Activated naive CD8-positive, alpha-beta T cell treated with anti-CD3 and anti-CD28 coated beads, Interleukin-2, amount 50 U/mL, for 24 hours (primary cell): ENCODE data around the gene KIAA2012.

Experiments
- ATAC-seq: fragments of 150-1000 bp; cut with Tn5 transposase; one replicate; pipeline ENCODE4 v1.10.0; 2021
- DNase-seq: peaks from one replicate; pipeline ENCODE4 v3.0.0; 2021
- H3K27ac Mint-ChIP-seq: one replicate; pipeline ENCODE4 v1.8.0; 2021; ENCODE audit warnings: mild to moderate bottlenecking, mixed read lengths
- H3K27me3 Mint-ChIP-seq: one replicate; pipeline ENCODE4 v1.8.0; 2021; ENCODE audit warnings: mixed read lengths
- H3K36me3 Mint-ChIP-seq: one replicate; pipeline ENCODE4 v1.8.0; 2021; ENCODE audit warnings: low read depth, mixed read lengths
- H3K4me1 Mint-ChIP-seq: one replicate; pipeline ENCODE4 v1.8.0; 2021; ENCODE audit warnings: mixed read lengths
- H3K4me3 Mint-ChIP-seq: one replicate; pipeline ENCODE4 v1.8.0; 2021; ENCODE audit warnings: mild to moderate bottlenecking, moderate library complexity, mixed read lengths
- H3K9me3 Mint-ChIP-seq: one replicate; pipeline ENCODE4 v1.8.0; 2021; ENCODE audit warnings: mixed read lengths

Gene KIAA2012

DNA sequence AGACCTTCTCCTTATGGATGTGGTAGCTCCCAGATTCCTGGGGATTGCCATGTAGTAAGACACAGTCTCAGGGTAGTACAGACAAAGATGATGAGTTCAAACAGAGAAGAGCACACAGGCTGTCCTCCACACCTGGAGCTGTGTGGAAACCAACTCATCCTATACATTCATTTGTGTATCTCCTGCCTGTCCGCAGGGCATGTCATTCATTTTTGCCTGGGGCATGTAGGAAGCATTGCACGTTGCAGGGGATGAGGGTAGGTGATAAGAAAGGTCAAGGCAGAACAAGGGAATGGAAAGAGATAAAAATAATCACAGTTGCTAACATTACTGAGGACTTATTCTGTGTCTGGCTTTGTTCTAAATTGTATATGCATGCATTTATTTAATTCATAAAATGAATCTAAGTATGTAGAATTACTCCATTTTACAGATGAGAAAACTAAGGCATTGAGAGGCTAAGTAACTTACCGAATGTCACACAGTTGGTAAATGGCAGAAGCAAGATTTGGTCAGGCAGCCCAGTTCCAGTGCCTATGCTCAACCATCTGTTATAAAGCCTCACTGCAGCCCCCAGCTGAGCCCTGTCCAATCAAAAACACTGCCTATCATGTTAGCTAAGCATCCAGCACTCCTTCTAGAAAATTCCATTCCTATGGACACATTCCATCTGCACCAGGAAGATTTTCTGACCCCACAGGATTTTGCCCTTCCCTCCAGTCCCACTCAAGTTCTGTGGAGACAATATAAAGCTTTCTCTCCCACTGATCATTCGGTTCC, 84.3 kb downstream of the KIAA2012 start:
- H3K27me3 Mint-ChIP-seq = peaks cover 2% of the 10 kb centered on the region
- H3K9me3 Mint-ChIP-seq = no peaks in the 10 kb centered on the region
- H3K4me1 Mint-ChIP-seq = peaks cover 3% of the 10 kb centered on the region
- H3K4me3 Mint-ChIP-seq = no peak overlapping the region
- ATAC-seq (no peak), DNase-seq (no peak)
- no peak overlapping the region for H3K27ac Mint-ChIP-seq
- no peaks in the 10 kb centered on the region for H3K36me3 Mint-ChIP-seq

DNA sequence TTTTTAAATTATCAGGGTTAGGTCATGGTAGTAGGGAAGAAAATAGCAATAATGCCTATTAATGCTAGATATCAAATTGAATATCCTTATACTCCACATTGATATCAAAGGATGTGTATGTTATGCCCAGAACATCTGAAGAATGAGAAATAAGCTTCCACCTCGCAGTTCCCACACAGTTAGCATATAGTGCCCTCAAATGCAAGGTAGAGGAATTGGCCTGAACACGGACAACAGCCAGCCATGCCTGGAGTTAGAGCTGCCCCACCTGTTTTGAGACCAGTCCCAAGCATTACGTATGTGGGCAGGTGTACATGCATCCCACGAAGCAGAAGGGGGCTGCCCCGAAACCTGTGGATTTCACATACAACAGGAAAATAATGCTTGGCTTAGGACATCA, 85.7 kb downstream of the KIAA2012 start:
- Mint-ChIP-seq H3K4me3 (no peak overlapping the region), H3K27ac (no peak overlapping the region), H3K27me3 (peaks cover 2% of the 10 kb centered on the region), H3K9me3 (no peaks in the 10 kb centered on the region), H3K36me3 (no peaks in the 10 kb centered on the region), H3K4me1 (peaks cover 3% of the 10 kb centered on the region)
- ATAC-seq = no peak
- DNase-seq = no peak

DNA sequence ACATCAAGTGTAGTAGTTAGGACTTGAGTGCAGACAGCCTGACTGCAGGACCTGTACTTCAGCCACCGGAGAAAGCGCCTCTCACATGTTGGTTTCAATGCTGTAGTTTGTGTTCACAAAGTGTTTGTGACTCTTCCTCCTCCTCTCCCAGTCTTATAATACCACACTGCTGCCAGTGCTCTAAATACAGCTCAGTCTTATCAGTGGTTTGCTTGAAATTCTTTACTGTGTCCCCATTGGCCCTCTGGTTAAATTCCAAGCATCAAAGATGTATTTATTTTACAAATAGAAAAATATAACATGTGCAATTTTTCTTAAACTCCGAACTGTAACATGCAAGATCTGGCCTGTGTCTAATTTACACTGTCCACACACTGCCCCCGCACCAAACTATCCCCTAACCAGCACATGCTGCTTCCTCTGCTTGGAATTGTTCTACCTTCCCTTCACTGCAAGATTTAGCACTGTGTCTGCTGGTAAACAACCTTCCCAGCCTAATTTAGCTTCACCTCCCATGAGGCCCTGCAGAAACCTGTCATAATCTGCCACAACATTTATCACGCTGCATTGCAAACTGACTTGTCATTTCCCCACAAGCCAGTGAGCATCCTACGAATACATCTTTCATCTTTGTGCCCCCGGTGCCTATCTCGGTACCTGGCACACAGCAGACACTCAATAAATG, 88.2 kb downstream of the KIAA2012 start:
- Mint-ChIP-seq H3K9me3 (no peaks in the 10 kb centered on the region), H3K4me1 (peaks cover 3% of the 10 kb centered on the region), H3K36me3 (no peaks in the 10 kb centered on the region), H3K4me3 (no peak overlapping the region), H3K27ac (no peak overlapping the region), H3K27me3 (no peaks in the 10 kb centered on the region)
- ATAC-seq (no peak), DNase-seq (no peak)

DNA sequence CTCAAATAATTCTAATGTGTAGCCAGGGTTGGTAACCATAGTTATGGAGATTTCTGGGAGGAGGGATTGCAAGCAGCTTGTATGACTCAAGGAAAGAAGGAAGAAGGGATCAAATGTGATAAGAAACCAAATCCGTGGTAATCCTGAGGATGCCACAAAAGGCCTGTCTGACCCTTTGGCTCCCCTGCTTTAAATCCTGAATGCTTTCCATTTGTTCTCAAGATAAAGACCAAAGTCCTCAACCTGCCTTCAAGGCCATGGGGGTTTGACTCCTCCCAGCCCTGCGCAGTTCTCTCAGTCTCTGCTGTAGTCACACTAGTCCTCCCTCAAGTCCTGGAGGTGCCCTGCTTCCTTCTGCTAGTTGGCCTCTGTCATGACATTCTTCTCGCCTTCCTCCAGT, 91.4 kb downstream of the KIAA2012 start:
- H3K27me3 Mint-ChIP-seq = no peaks in the 10 kb centered on the region
- H3K36me3 Mint-ChIP-seq = no peaks in the 10 kb centered on the region
- peaks cover 3% of the 10 kb centered on the region for H3K4me1 Mint-ChIP-seq
- no peak for ATAC-seq
- no peaks in the 10 kb centered on the region for H3K9me3 Mint-ChIP-seq
- DNase-seq = no peak
- H3K27ac Mint-ChIP-seq = no peak overlapping the region
- no peak overlapping the region for H3K4me3 Mint-ChIP-seq

DNA sequence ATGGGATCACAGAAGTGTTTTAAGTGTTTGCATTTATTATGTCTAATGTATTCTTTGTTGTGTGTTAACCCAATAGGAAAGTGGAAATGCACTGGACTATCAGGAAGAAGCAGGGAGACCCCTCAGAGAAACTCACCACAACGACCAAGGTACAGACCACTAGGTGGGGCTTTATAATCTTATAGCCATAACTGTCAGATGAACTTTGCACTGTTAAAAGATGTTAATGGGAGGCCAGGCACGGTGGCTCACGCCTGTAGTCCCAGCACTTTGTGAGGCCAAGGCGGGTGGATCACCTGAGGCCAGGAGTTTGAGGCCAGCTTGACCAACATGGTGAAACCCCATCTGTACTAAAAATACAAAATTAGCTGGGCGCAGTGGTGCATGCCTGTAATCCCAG, 92.2 kb downstream of the KIAA2012 start:
- DNase-seq (no peak), ATAC-seq (no peak)
- no peak overlapping the region for H3K27ac Mint-ChIP-seq

DNA sequence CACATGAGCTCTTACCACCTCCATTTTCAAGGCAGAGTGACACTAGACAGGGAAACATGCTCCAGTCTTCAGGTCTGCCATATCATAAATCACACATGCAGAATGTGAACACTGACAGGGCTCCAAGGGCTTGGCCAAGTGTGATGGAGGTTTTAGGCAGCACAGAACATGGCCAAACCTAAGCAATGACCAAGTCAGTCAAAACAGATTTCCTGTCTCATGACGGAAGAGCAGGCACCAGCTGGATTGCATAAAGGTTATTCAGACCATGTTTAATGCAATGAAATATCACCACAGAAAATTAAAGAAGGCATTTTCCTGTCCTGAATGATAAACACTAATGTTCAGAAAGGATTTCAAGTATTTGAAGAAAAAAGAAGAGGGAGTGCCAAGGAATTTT, 92.9 kb downstream of the KIAA2012 start:
- no peak overlapping the region for H3K4me3 Mint-ChIP-seq
- H3K27me3 Mint-ChIP-seq = peaks cover 8% of the 10 kb centered on the region
- DNase-seq (no peak), ATAC-seq (no peak)
- H3K36me3 Mint-ChIP-seq = no peaks in the 10 kb centered on the region
- H3K27ac Mint-ChIP-seq = no peak overlapping the region
- peaks cover 4% of the 10 kb centered on the region for H3K4me1 Mint-ChIP-seq
- H3K9me3 Mint-ChIP-seq = no peaks in the 10 kb centered on the region

More for the DNA sequence above, 92.2 kb downstream of the KIAA2012 start:
- peaks cover 3% of the 10 kb centered on the region for H3K4me1 Mint-ChIP-seq
- H3K4me3 Mint-ChIP-seq = no peak overlapping the region
- peaks cover 3% of the 10 kb centered on the region for H3K27me3 Mint-ChIP-seq
- no peaks in the 10 kb centered on the region for H3K9me3 Mint-ChIP-seq
- H3K36me3 Mint-ChIP-seq = no peaks in the 10 kb centered on the region

DNA sequence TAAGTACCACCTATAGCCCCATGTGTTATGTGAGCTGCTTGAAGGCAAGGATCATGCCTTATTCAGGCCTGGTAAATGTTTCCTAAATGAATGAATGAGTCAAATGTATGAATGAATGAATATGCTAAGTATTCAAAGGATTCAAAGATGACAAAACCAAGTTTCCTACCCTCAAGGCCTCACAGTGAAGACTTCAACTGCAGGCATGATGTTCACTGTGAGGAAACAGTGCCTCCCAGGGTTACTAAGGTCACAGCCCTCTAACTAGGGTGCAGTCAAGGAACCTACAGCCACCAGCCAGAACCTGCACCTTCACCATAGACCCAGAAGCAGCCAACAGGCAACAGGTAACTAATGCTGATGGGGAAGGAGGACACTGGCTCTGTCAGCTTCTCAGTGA, 96.1 kb downstream of the KIAA2012 start:
- no peak overlapping the region for H3K27ac Mint-ChIP-seq
- no peak overlapping the region for H3K4me3 Mint-ChIP-seq
- H3K27me3 Mint-ChIP-seq = peaks cover 13% of the 10 kb centered on the region
- DNase-seq = no peak
- no peaks in the 10 kb centered on the region for H3K36me3 Mint-ChIP-seq
- peaks cover 25% of the 10 kb centered on the region for H3K4me1 Mint-ChIP-seq
- H3K9me3 Mint-ChIP-seq = no peaks in the 10 kb centered on the region
- peak; percentile 41 for ATAC-seq

DNA sequence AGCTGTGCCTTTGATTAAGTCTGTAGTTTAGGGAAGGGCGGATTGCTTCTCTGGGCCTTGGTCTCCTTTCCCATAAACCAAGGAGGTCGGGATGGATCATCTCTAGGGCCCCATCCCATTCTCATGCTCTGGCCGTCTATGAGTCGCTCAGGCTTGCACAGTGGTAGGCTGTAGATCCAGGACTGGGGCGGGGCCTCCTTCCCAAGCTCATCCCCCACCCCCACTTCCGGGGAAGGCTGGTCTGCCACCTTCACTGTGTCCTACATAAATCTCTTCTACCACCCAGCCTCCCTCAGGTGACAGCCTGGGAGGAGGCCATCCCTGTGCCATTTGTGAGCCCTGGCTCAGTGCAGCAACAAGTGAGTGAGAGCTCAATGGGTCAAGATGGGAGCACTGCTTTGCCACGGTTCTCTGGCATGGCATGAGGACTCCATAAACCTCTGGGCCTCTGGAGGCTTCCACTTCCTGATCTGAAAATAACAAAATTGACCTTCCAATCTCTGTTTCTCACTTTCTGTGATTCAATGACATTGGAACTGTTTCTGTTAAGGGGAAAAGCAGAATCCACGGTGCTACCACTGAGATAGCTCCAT, 96.9 kb downstream of the KIAA2012 start:
- no peaks in the 10 kb centered on the region for H3K9me3 Mint-ChIP-seq
- no peak overlapping the region for H3K27ac Mint-ChIP-seq
- no peak for DNase-seq
- H3K27me3 Mint-ChIP-seq = peaks cover 13% of the 10 kb centered on the region
- no peaks in the 10 kb centered on the region for H3K36me3 Mint-ChIP-seq
- H3K4me1 Mint-ChIP-seq = peaks cover 25% of the 10 kb centered on the region
- no peak for ATAC-seq
- no peak overlapping the region for H3K4me3 Mint-ChIP-seq

DNA sequence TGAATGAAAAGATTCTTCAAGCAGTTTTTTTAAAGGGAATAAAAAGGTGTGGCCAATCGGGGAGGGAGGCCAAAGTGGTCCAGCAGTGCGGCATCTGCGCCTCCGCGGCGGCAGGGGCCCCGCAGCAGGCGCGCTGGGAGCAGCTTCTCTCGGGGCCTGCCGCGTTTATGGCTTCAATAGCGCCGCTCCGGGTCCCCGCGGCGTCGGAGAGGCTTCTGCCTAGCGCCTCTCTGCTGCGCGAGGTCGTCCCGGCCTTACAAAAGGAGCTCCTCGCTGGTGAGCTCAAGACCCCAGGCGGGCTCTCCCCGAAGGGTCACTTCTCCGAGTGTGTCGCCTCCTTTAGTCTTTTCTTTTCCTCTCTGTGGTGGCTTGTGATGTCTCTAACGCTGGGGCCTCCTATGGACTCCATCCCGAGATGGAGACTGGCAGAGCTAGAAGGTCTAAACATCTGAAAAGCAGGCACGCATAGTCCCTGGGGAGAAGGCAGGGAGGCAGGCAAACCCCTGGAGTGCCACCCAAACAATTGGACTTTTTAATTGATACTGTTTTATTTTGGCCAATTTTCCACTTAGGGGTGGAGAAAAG, 98.3 kb downstream of the KIAA2012 start:
- no peaks in the 10 kb centered on the region for H3K36me3 Mint-ChIP-seq
- no peaks in the 10 kb centered on the region for H3K9me3 Mint-ChIP-seq
- DNase-seq (peak; percentile 16), ATAC-seq (no peak)
- H3K27me3 Mint-ChIP-seq = peaks cover 13% of the 10 kb centered on the region
- peaks cover 25% of the 10 kb centered on the region for H3K4me1 Mint-ChIP-seq
- H3K4me3 Mint-ChIP-seq = no peak overlapping the region
- H3K27ac Mint-ChIP-seq = peak overlapping the region; percentile 37

DNA sequence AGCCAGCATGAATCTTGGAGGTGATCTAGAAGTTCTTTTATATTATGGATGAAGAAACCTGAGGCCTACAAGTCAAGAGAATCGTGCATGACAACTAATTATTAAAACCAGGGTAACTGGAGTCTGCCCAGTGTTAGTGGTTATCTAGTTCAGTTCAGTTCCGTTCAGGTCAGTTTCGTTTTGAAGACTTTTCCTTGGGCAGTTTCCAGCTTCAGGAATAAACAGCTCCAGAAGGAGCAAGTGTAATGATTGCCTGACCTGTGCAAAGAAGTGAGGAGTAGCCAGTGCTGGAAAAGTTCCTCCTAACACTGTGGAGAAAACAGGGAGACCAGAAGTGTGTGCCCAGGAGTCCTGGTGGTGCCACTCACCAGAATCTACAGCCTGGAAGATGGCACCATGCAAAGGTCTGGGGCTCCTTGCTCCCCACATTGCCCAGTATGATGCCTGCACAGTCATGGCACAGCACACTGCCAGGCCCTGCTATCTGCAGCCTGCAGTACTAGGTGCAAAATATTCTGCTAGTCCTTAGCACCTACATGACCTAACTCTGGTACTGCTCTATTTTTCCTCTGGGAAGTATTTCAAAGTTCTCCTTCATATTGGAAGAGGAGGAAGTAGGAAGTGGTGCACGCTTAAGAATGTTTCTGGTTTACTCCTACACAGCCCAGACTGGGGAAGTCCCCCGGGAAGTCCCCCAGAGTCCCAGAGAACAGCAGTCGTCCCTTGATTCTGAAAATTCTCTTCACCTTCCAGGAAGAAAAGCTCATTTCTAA, 99.6 kb downstream of the KIAA2012 start:
- Mint-ChIP-seq H3K4me1 (peaks cover 25% of the 10 kb centered on the region), H3K27me3 (peaks cover 13% of the 10 kb centered on the region), H3K27ac (peak overlapping the region; percentile 57), H3K9me3 (no peaks in the 10 kb centered on the region), H3K36me3 (no peaks in the 10 kb centered on the region), H3K4me3 (peak overlapping the region; percentile 4)
- ATAC-seq (peak; percentile 80), DNase-seq (peak; percentile 57)

DNA sequence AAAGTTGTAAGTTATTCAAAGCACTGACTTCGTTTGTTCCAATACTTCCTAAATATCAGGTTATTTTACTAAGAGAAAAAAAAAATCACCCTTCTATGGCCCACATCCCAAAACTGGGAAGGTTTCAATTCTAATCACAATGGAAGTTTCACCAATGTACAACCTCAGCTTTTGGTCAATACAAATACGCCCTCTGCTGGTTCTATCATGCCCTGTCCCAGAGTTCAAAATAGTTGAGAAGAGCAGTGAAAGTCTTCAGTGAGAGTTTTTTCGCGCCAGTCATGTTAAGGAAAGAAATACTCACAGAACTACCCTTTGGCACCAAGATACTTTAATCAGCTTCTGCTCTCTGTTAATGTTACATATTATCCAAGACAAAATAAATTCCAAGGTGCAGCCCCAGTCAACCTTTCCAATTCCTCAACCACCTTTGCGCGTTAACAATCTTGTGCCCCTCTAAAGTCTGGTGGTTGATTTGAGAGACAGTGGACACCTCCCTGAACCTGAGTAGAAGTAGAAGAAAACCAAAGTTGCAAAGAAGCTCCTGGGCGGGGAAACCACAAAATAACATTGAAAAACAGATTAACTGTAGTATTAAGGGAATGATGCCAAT, 105.4 kb downstream of the KIAA2012 start:
- no peak overlapping the region for H3K4me3 Mint-ChIP-seq
- DNase-seq (peak; percentile 54), ATAC-seq (peak; percentile 87)

DNA sequence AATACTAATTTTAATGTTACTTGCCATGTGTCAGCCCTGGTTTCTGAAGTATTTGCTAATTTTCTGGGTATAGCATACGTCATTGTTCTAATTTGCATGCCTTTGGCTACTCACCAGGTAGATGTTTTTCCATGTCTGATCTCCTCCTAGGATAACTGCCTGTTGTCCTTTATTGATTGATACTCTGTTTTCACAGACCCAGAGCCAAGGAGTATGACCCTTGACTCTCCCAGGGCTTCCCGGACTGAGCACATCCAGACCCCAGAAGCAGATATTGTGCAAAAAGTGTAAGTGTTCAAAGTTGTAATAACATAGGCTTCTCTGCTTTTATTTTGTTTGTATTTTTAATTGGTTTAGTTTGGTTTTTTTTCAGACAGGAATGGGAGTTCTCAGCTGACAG, 111.5 kb downstream of the KIAA2012 start:
- DNase-seq (no peak), ATAC-seq (no peak)
- Mint-ChIP-seq H3K4me3 (no peak overlapping the region), H3K4me1 (no peaks in the 10 kb centered on the region), H3K36me3 (no peaks in the 10 kb centered on the region), H3K27ac (no peak overlapping the region), H3K9me3 (no peaks in the 10 kb centered on the region), H3K27me3 (peaks cover 13% of the 10 kb centered on the region)

More for the DNA sequence above, 105.4 kb downstream of the KIAA2012 start:
- Mint-ChIP-seq H3K27me3 (no peaks in the 10 kb centered on the region), H3K4me1 (peaks cover under 1% of the 10 kb centered on the region), H3K9me3 (no peaks in the 10 kb centered on the region), H3K27ac (no peak overlapping the region), H3K36me3 (no peaks in the 10 kb centered on the region)

DNA sequence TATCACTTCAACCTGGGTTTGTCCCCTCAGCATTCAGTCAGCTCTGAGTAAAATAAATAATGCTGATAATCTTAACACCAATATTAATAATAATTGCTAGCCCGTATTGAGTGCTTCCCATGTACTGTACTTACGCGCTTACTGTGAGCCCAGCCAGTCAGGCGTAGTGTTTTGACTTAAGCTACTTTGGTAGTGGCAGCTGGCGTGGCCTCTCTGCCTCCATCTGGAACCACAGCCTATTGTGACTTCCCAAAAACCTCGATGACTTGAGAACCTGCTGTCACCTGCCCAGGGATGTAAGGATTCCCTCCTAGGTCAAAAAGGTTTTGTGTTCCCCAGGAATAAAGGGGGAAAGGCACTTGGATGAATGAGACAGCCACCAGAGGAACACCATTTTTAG, 112.1 kb downstream of the KIAA2012 start:
- no peaks in the 10 kb centered on the region for H3K36me3 Mint-ChIP-seq
- ATAC-seq (no peak), DNase-seq (no peak)
- H3K9me3 Mint-ChIP-seq = no peaks in the 10 kb centered on the region
- H3K27me3 Mint-ChIP-seq = peaks cover 13% of the 10 kb centered on the region
- H3K4me3 Mint-ChIP-seq = no peak overlapping the region
- H3K27ac Mint-ChIP-seq = no peak overlapping the region
- no peaks in the 10 kb centered on the region for H3K4me1 Mint-ChIP-seq

DNA sequence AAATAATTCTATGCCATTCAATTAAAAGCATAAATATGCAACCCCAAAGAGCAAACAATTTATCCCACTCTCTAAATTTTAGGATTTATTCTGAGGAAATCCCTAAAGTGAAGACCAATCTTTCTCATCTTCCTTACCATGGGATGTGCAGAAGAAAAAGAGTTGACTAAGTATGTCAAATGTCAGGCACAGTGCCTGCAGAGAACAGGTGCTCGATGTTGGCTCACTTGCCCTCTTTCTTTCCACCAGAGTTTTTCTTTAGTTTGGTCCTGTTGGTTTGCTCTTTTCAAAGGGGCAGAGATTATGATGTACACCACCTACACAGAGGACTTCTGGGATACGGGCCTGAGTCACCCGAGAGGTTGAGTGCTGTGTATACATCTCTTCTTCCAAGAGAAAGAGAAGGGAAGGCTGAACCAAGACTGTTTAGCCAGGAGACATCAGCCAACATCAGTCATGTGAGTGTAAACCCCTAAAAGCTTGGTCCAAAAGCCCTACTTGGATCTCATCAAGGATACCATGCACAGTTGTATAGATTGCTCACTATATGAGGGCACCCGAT, 113.7 kb downstream of the KIAA2012 start:
- no peak for DNase-seq
- H3K36me3 Mint-ChIP-seq = no peaks in the 10 kb centered on the region

More for the DNA sequence above, 113.7 kb downstream of the KIAA2012 start:
- peaks cover 13% of the 10 kb centered on the region for H3K27me3 Mint-ChIP-seq
- H3K9me3 Mint-ChIP-seq = no peaks in the 10 kb centered on the region
- ATAC-seq = no peak
- no peaks in the 10 kb centered on the region for H3K4me1 Mint-ChIP-seq
- no peak overlapping the region for H3K4me3 Mint-ChIP-seq
- no peak overlapping the region for H3K27ac Mint-ChIP-seq
